HT-29 (cell line): ENCODE measurements around the gene ABHD12. TPM values are rescaled to one million over a fixed set of nuclear protein-coding genes. Genes with fewer than 3 reads are reported as not detected.

ENCODE experiments used
- DNase-seq: peaks from one replicate; pipeline ENCODE4 v3.0.0-alpha.2; 2015; ENCODE audit warnings: low spot score
- total RNA-seq: library from RNA; depleted of rRNA; stranded (reverse); fragments of >200 nt; shearing (Covaris generic); gene quantifications from 2 replicates; pipeline ENCODE4 v1.2.3, GENCODE V29; 2014

ABHD12 gene
- total RNA-seq, 1 experiment from 2014 or later, result 105 TPM

GRCh38 chr20:25382704-25383370, 7.8 kb downstream of the ABHD12 start:
- DNase-seq, result no peak

GRCh38 chr20:25380945-25381614, 9.6 kb downstream of the ABHD12 start:
- DNase-seq, result no peak

- DNase-seq, result no peak
Measured at GRCh38 chr20:25378884-25379733, 11.5 kb downstream of the ABHD12 start.

GRCh38 chr20:25378189-25378883, 12.3 kb downstream of the ABHD12 start:
- no peak for DNase-seq

- no peak for DNase-seq
Measured at GRCh38 chr20:25376886-25377285, 13.7 kb downstream of the ABHD12 start.

- DNase-seq, result no peak
Measured at GRCh38 chr20:25376236-25376635, 14.4 kb downstream of the ABHD12 start.

- DNase-seq, result no peak
Measured at GRCh38 chr20:25374842-25375241, 15.8 kb downstream of the ABHD12 start.

GRCh38 chr20:25372584-25373336, 17.9 kb downstream of the ABHD12 start:
- DNase-seq, result no peak

GRCh38 chr20:25369971-25370370, 20.7 kb downstream of the ABHD12 start:
- no peak for DNase-seq

- no peak for DNase-seq
Measured at GRCh38 chr20:25369529-25369928, 21.1 kb downstream of the ABHD12 start.

GRCh38 chr20:25368976-25369375, 21.7 kb downstream of the ABHD12 start:
- no peak for DNase-seq

GRCh38 chr20:25368526-25368925, 22.1 kb downstream of the ABHD12 start:
- no peak for DNase-seq

- no peak for DNase-seq
Measured at GRCh38 chr20:25364879-25365699, 25.5 kb downstream of the ABHD12 start.

- DNase-seq, result no peak
Measured at GRCh38 chr20:25364180-25364788, 26.4 kb downstream of the ABHD12 start.

GRCh38 chr20:25361287-25361683, 29.4 kb downstream of the ABHD12 start:
- DNase-seq, result no peak

- DNase-seq, result no peak
Measured at GRCh38 chr20:25360631-25361286, 29.9 kb downstream of the ABHD12 start.

- DNase-seq, result no peak
Measured at GRCh38 chr20:25356271-25356933, 34.2 kb downstream of the ABHD12 start.

GRCh38 chr20:25355866-25356265, 34.8 kb downstream of the ABHD12 start:
- DNase-seq, result no peak
